SK-N-MC (cell line): ENCODE measurements around the gene TCIRG1.

ENCODE experiments used
- DNase-seq: peaks from one replicate; pipeline ENCODE4 v3.0.0-alpha.2; 2011; ENCODE audit warnings: low read depth, low spot score
- H3K27ac ChIP-seq: fragments of 200-600 bp; sonication (generic); 2 replicates; pipeline ENCODE4 v1.5.1; 2016; ENCODE audit warnings: mixed run types
- H3K36me3 ChIP-seq: fragments of 200-600 bp; sonication (generic); 2 replicates; pipeline ENCODE4 v1.6.1; 2017; ENCODE audit warnings: antibody characterized with exemption, low read length, mixed read lengths; ENCODE audit not compliant: insufficient read depth
- H3K4me3 ChIP-seq: fragments of 200-600 bp; sonication (generic); 2 replicates; pipeline ENCODE4 v1.5.1; 2016
- H3K9ac ChIP-seq: fragments of 200-600 bp; sonication (generic); 2 replicates; pipeline ENCODE4 v1.8.0; 2017; ENCODE audit warnings: mixed run types, mixed read lengths; ENCODE audit not compliant: insufficient read length
- H3K9me3 ChIP-seq: fragments of 200-600 bp; sonication (generic); 2 replicates; pipeline ENCODE4 v1.6.1; 2017; ENCODE audit warnings: low read depth, mild to moderate bottlenecking, antibody characterized with exemption, low read length, moderate library complexity, mixed read lengths
- EZH2 ChIP-seq: fragments of 200-600 bp; sonication (generic); IDR thresholded peaks from one replicate; pipeline ENCODE4 v1.6.1; 2017; ENCODE audit warnings: antibody characterized with exemption
- FOXP2 ChIP-seq: optimal IDR thresholded peaks from 2 replicates; pipeline ENCODE3; 2011; ENCODE audit warnings: mild to moderate bottlenecking, moderate library complexity; ENCODE audit not compliant: insufficient read depth; ENCODE audit errors: extremely low read length, control extremely low read depth
- POLR2AphosphoS5 ChIP-seq: IDR thresholded peaks from 2 replicates; pipeline ENCODE4 v1.6.1; 2012; ENCODE audit warnings: mild to moderate bottlenecking, low read depth, low read length, borderline replicate concordance

Gene TCIRG1

GRCh38 chr11:68011051-68011943, 27.5 kb upstream of the TCIRG1 start:
- Histone ChIP-seq H3K36me3 (no peaks in the 10 kb centered on the region), H3K9me3 (no peaks in the 10 kb centered on the region), H3K4me3 (no peak overlapping the region), H3K9ac (no peak overlapping the region), H3K27ac (no peak overlapping the region)
- DNase-seq = no peak
- TF ChIP-seq POLR2AphosphoS5 = no peak
- no peak for TF ChIP-seq FOXP2
- TF ChIP-seq EZH2 = no peak

- no peak overlapping the region for H3K4me3 ChIP-seq
- no peak overlapping the region for H3K9ac ChIP-seq
- H3K9me3 ChIP-seq = no peaks in the 10 kb centered on the region
- no peaks in the 10 kb centered on the region for H3K36me3 ChIP-seq
- no peak for TF ChIP-seq FOXP2
- no peak for TF ChIP-seq POLR2AphosphoS5
- TF ChIP-seq EZH2 = no peak
- H3K27ac ChIP-seq = no peak overlapping the region
- no peak for DNase-seq
Observed at GRCh38 chr11:68012044-68012842, 26.6 kb upstream of the TCIRG1 start.

- Histone ChIP-seq H3K36me3 (no peaks in the 10 kb centered on the region), H3K4me3 (no peak overlapping the region), H3K9ac (no peak overlapping the region), H3K9me3 (no peaks in the 10 kb centered on the region), H3K27ac (no peak overlapping the region)
- TF ChIP-seq FOXP2 (no peak), EZH2 (no peak), POLR2AphosphoS5 (no peak)
- no peak for DNase-seq
Observed at GRCh38 chr11:68012843-68013610, 25.8 kb upstream of the TCIRG1 start.

- DNase-seq = no peak
- Histone ChIP-seq H3K36me3 (no peaks in the 10 kb centered on the region), H3K9ac (no peak overlapping the region), H3K27ac (no peak overlapping the region), H3K4me3 (no peak overlapping the region), H3K9me3 (no peaks in the 10 kb centered on the region)
- TF ChIP-seq FOXP2 (no peak), EZH2 (no peak), POLR2AphosphoS5 (no peak)
Observed at GRCh38 chr11:68013611-68014156, 25.1 kb upstream of the TCIRG1 start.

GRCh38 chr11:68014157-68014946, 24.5 kb upstream of the TCIRG1 start:
- Histone ChIP-seq H3K4me3 (no peak overlapping the region), H3K9me3 (no peaks in the 10 kb centered on the region), H3K27ac (no peak overlapping the region), H3K36me3 (no peaks in the 10 kb centered on the region), H3K9ac (no peak overlapping the region)
- no peak for DNase-seq
- TF ChIP-seq EZH2 (no peak), FOXP2 (no peak), POLR2AphosphoS5 (no peak)

- Histone ChIP-seq H3K9ac (no peak overlapping the region), H3K4me3 (no peak overlapping the region), H3K36me3 (no peaks in the 10 kb centered on the region), H3K9me3 (no peaks in the 10 kb centered on the region), H3K27ac (no peak overlapping the region)
- no peak for DNase-seq
- TF ChIP-seq POLR2AphosphoS5 (no peak), EZH2 (no peak), FOXP2 (no peak)
Observed at GRCh38 chr11:68014947-68015447, 23.8 kb upstream of the TCIRG1 start.

- Histone ChIP-seq H3K9me3 (no peaks in the 10 kb centered on the region), H3K4me3 (no peak overlapping the region), H3K9ac (no peak overlapping the region), H3K36me3 (no peaks in the 10 kb centered on the region), H3K27ac (no peak overlapping the region)
- TF ChIP-seq FOXP2 (no peak), EZH2 (no peak), POLR2AphosphoS5 (no peak)
- DNase-seq = no peak
Observed at GRCh38 chr11:68015467-68015866, 23.4 kb upstream of the TCIRG1 start.
